AG09319 (cell line): ENCODE measurements around the gene RPLP2.

Experiments
- DNase-seq: peaks from one replicate; pipeline ENCODE4 v3.0.0-alpha.2; 2010; ENCODE audit warnings: low read depth; ENCODE audit errors: extremely low read depth
- TF ChIP-seq, protein P1 (sequence below): IDR thresholded peaks from 2 replicates; pipeline ENCODE4 v1.5.1; 2011; ENCODE audit warnings: low read depth, mild to moderate bottlenecking, inconsistent platforms, low read length, moderate library complexity

RPLP2 gene

DNA sequence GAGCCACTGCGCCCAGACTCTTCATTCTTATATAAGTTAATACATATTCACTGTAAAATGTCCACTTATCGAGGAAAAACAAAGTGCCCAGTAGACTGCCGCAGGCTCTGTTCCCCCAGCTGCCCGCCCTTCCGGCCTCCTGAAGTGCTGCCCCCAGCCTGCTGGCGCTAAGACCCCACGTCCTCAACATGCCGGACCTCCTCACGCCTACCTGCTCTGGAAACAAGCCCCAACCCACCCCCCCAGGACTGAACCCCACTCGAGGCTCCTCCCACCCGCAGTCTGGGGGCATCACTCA, 33.6 kb upstream of the RPLP2 start:
- TF ChIP-seq, protein P1, sequence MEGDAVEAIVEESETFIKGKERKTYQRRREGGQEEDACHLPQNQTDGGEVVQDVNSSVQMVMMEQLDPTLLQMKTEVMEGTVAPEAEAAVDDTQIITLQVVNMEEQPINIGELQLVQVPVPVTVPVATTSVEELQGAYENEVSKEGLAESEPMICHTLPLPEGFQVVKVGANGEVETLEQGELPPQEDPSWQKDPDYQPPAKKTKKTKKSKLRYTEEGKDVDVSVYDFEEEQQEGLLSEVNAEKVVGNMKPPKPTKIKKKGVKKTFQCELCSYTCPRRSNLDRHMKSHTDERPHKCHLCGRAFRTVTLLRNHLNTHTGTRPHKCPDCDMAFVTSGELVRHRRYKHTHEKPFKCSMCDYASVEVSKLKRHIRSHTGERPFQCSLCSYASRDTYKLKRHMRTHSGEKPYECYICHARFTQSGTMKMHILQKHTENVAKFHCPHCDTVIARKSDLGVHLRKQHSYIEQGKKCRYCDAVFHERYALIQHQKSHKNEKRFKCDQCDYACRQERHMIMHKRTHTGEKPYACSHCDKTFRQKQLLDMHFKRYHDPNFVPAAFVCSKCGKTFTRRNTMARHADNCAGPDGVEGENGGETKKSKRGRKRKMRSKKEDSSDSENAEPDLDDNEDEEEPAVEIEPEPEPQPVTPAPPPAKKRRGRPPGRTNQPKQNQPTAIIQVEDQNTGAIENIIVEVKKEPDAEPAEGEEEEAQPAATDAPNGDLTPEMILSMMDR: no peak
- DNase-seq: no peak

DNA sequence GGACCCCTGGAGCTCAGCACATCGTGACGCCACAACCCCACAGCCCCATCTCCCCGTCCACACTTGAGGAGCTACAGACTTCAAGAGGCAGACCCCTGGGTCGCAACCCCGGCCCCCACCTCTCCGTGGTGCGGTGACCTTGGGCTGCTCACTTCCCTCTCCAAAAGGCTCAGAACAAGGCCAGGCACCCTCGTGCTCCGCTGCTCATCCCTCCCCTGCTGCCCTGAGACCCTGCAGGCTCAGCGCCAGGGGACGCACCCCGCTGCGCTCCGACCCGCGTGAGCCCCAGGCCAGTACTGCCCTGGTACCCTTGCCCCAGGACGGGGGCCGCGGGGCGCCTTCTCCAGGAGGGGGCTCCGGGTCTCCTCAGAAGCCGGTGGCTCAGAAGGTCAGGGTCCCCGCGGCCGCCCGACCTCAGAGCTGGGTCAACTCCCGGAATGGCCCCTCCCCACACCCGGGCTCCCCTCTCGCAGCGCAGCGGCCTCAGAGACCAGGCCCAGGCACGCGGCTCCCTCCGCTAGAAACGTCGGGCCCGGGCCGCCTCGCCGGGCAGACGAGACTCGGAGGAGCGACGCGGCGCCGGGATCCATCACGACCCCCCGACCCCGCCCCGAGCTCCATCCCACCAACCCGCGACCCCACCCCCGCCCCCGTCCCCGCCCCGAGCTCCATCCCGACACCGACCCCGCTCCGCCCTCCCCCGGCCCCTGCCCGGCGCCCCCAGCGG, 33.0 kb upstream of the RPLP2 start:
- no peak for DNase-seq
- TF ChIP-seq, protein P1: no peak

DNA sequence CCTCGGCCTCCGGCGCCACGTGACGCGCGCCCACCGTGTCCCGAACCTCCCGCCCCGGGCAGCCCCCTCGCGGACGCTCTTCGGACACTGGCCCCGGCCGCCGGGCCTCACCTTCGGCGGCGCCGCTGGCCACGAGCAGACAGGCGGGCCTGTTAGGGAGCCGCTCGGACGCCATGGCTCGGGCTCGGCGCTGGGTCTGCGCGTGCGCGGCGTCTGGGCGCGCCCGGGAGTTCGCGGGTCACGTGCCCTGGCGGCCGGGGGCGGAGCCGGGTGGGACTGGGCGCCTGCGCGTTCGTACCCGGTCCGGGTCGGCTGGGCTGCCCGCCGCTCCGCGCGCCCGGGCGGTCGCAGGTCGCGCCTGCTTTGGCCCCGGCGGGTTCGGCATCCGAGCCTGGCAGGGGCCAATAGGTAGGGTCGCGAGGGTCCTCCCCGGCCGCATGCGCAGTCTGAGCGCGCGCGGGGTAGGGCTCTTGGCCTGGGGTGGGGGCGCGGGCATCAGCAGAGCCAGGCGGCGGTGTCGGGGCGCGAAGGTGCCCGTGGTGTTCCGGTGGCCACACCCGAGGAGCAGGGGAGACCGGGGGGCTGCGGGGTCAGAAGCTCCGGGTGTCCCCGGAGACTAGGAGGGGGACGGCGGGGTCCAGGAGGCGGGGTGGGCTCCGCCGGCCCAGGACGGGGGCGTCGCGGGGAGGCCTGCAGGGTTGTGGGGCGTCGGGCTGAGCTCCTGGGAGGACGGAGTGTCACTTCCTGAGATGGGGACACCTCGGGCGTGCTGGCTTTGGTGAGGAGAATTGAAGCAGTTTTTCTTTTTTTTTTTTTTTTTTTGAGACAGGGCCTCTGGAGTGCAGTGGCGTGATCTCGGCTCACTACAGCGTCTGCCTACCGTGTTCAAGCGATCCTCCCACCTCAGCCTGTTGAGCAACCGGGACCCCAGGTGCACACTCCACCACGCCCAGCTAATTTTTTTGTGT, 32.2 kb upstream of the RPLP2 start, which contains the start of gene GATD1:
Gene GATD1, minus strand, starts transcription at position 200 of the 968 bp plus-strand sequence. Its CDS starts 25 bp downstream, at position 175.
- TF ChIP-seq, protein P1: no peak
- DNase-seq: peak; percentile 62

DNA sequence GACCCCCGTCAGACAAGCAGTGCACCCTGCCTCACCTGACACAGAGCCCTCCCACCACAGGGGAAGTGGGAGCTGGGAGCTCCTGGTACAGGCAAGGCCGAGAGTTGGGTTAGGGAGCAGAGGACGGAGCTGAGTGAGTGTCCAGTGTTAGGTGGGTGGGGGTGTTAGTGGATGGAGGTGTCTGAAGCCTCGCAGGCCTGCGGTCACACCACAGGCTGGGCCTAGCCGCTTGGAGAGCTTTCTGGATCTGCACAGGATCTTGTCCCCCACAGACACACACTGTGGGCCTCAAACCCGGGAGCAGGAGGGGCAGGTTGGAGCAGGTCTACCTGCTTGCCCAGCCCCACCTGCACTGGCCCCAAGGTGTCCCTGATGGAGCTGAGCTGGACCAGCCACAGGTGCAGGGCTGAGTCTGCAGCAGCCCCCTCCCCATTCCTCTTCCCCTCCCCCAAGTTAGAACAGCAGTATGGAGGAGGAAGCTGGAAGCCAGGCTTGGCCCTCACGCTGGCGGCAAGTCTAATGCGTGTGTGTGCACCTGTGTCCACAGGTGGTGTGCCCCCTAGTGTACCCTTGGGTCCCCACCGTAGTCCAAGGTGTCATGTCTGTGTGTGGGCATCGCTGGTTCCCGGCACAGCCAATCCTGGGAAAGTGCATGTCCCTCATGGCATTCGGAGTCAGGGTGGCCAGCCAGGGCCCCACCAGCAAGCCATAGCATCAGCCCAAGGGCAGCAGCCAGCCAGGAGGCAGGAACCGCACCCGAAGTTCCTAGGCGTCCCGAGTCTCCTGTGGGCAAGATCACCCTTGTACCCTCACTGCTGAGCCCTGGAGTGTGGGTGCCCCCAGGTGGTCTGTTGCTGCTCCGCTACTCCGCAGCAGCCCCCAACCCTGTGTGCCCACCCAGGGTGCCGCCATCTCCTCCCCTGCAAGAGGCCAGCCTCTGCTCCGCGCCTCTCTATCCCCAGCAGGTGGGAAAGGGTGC, 30.5 kb upstream of the RPLP2 start:
- no peak for DNase-seq
- TF ChIP-seq, protein P1: no peak

DNA sequence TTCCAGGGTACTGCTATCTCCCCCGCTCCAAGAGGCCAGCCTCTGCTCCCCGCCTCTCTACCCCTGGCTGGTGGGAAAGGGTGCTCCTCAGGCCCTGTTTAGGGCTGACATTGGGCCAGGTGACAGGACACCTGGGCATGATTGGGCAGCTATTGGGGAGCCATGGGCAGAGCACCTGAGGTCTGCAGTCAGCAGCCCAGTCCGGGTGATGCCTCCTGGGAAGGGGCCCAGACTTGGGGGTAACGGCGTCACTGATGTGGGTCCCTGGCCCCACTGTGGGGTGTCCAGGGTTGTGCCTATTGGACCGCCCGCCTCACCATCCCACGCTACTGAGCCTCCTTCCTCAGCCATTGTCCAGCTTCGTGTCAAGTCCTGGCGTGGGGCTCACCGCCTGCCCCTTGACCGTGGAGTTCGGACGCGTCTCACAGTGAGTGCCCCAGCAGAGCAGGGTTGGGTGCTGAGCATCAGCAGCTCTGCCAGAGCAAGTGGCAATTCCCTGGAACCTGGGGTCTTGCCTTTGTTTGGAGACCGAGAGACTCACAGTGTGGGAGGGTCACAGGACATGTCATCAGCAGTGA, 29.7 kb upstream of the RPLP2 start:
- DNase-seq: no peak
- TF ChIP-seq, protein P1: no peak

DNA sequence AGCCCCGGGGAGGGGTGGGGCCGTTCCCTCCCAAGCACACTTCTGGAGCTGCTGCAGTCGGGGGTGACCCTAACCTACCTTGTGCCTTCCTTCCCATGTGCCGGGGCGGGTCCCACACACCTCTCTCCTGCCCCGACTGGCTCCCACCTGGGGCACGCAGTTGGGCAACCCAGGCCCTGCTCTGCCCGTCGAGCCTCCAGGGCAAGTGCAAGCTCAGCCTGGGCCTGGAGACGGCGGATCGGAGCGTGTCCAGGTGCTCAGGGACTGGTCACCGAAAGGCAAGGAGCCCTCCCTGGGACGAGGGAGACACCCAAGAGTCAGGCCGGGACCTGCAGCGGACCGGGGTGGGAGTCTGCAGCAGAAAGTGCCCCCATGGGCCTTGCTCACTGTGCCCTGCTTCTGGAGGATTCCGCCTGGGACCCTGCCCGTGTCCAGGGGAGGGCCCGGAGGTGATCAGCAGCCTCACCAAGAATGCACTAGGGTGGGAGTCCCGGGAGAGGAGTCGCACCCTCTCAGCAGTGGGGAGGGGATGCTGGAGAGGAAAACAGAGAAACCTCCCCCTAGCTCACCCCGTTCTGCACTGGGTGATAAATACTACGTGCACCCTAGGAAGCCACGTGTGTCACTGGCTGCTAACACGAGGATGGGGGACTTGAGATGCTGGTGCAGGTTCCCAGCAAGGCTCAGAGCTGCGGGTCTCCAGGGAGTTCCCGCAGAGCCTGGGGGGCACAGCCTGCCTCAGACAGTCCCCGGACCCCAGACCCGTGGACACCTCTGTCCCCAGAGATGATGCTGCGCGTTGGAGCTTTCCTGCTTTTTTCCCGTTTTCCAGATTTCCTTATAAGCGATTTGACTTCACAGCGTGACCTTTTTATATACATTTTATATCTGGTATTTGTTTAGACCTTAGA, 27.2 kb upstream of the RPLP2 start:
- no peak for DNase-seq

More for the DNA sequence above, 27.2 kb upstream of the RPLP2 start:
- TF ChIP-seq, protein P1: no peak
